NCI-H2171 treated with DMSO at 0.1 percent for 48 hours (cell line): ENCODE data around the gene PLEKHN1.

Experiments used
- DNase-seq: peaks from one replicate; lab custom pipeline; 2025; lab: John Stamatoyannopoulos, UW

PLEKHN1 gene

DNA sequence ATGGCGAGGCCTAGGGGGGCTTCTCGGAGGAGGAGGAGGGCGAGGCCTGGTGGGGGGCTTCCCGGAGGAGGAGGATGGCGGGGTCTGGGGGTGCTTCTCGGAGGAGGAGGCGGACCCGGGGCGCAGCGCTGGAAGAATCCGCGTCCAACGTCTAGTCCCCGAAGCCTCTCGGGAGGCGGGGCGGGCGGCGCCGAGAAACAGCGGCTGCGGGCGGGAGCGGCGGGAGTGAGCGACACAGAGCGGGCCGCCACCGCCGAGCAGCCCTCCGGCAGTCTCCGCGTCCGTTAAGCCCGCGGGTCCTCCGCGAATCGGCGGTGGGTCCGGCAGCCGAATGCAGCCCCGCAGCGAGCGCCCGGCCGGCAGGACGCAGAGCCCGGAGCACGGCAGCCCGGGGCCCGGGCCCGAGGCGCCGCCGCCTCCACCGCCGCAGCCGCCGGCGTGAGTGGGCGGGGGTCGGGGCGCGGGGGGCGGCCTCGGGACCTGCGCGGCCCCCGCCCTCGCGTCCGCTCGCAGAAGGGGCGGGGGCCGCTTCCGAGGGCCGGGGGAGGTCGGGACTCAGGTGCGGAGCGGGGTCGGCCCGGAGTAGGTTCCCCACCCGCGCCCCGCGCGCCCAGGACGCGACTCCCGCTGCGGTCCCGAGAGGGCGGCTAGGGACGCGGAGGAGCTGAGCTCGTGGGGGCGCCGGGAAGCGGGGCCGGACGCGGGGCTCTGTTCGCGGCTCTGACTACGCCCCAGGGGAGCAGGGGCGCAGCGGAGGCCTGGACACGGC, 5.7 kb upstream of the PLEKHN1 start, which contains the start of gene KLHL17:
Gene KLHL17, plus strand, starts transcription at position 222 of the 769 bp plus-strand sequence. Its CDS starts 110 bp downstream, at position 332.
- peak; percentile 64 for DNase-seq

DNA sequence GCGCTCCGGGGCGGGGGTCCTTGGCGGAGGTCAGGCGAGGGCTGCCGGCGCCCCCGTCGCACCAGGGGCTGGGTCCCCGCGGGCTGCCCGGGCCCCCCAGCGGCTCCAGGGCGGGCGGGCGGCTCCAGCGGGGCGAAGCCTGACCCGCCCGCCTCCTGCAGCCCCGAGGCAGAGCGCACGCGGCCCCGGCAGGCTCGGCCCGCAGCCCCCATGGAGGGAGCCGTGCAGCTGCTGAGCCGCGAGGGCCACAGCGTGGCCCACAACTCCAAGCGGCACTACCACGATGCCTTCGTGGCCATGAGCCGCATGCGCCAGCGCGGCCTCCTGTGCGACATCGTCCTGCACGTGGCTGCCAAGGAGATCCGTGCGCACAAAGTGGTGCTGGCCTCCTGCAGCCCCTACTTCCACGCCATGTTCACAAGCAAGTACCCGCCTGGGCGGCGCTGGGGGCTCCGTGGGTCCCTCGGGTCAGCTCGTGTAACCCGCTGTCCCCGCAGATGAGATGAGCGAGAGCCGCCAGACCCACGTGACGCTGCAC, 5.1 kb upstream of the PLEKHN1 start:
- no peak for DNase-seq

DNA sequence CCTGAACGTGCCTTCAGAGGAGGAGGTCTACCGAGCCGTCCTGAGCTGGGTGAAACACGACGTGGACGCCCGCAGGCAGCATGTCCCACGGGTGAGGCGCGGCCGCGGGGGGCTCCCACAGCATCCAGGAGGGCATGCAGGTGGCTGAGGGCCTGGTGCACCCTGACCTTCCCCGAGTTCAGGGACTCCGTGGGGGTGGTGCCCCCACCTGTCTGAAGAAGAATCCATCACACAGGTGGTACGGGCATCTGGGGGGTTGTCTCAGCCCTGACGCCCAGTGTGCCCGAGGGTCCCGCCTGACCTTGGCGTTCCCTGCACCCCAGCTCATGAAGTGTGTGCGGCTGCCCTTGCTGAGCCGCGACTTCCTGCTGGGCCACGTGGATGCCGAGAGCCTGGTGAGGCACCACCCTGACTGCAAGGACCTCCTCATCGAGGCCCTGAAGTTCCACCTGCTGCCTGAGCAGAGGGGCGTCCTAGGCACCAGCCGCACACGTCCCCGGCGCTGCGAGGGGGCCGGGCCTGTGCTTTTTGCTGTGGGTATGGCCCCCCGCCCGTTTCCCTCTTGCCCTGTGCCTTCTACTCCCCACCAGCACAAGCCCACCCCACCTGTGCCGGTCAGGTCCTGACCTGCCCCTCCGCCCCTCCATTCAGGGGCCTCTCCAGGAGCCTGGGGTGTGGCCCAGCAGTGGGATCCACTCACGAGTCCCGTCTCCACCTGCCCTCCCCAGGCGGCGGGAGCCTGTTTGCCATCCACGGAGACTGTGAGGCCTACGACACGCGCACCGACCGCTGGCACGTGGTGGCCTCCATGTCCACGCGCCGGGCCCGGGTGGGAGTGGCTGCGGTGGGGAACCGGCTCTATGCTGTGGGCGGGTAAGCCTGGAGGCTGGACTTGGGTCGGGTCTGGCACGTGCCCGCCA, 3.6 kb upstream of the PLEKHN1 start:
- no peak for DNase-seq

DNA sequence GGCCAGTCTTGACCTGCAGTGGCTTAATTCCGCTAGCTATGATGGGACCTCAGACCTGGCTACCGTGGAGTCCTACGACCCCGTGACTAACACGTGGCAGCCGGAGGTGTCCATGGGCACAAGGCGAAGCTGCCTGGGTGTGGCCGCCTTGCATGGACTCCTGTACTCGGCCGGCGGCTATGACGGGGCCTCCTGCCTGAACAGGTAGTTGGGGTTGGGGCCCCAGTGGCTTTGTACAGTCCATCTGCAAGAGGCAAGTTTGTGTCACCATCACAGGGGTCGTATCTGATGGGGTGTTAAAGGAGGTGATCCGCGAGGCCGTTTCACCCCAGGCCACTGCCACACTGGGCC, 3.0 kb upstream of the PLEKHN1 start:
- no peak for DNase-seq

DNA sequence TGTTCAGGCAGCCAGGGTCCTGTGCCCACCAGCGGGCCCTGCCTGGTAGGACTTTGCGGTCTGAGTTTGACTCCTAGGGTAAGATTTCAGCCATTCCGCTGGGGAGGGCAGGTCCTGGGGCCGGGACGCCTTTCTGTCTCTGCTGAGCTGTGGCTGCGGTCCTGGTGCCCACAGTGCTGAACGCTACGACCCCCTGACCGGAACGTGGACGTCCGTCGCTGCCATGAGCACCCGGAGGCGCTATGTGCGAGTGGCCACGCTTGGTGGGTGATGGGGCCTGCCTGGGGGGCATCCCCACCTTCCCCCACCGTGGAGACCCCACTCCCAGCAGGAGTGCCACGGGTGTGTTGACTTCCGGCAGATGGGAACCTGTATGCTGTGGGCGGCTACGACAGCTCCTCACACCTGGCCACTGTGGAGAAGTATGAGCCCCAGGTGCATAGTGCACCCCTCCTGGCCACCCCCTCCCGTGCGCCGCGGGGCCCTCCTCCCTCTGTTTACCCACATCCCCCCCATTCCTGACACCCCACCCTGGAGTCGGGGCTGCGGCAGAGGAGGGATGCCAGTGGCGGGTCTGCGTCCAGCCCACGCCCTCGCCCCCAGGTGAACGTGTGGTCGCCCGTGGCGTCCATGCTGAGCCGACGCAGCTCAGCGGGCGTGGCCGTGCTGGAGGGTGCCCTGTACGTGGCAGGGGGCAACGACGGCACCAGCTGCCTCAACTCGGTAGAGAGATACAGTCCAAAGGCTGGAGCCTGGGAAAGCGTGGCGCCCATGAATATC, 2.3 kb upstream of the PLEKHN1 start:
- DNase-seq, result no peak

DNA sequence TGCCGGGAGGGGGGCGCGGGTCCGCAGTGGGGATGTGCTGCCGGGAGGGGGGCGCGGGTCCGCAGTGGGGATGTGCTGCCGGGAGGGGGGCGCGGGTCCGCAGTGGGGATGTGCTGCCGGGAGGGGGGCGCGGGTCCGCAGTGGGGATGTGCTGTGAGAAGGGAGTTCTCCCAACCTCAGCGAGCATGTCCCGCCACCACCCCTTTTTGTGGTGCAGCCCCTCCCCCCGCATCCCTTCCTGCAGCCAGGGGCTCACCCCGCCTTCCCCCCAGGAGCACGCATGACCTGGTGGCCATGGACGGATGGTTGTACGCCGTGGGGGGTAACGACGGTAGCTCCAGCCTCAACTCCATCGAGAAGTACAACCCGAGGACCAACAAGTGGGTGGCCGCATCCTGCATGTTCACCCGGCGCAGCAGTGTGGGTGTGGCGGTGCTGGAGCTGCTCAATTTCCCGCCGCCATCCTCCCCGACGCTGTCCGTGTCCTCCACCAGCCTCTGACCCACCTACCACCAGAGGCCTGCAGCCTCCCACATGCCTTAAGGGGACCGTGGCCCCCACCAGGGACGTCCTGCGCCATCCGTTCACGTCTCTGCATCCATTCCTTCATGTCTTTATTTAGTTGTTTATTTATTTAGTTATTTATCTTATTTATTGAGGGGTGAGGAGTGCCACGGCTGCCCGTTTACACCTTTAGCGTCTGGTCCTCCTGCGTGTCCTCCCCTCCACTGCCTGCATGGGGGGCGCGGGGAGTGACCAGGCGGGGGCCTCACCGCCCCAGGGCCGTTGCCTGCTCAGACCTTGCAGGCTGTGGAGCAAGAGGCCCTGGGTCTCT, 1.4 kb upstream of the PLEKHN1 start:
- no peak for DNase-seq

DNA sequence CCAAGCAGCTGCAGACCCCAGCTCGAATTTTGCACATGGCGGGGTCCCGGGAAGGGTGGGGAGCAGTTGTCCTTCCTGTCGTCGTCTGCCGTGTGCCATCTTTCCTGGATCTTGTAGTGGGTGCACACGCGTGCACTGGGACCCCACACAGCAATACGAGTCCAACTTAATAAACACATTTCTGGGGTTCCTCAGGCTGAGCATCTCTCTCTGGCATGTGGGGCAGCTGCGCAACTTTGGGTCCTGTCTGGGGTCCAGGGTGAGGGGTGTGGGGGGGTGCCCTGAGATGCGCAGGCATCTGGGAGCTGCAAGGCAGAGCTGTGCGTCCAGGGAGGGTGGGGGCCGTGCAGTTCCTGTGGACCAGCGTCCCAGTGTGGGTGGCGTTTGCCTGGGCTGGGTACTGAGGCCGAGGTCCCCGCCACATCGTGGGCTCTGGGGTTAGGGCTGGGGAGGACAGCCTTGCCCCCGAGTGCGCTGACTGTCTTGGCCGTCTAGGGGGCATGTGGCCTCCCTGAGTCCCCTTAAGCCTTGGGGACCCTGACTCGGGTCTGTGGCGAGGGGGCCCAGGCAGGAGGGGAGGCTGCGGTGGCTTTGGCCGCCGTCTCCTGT, 652 bp upstream of the PLEKHN1 start:
- no peak for DNase-seq

DNA sequence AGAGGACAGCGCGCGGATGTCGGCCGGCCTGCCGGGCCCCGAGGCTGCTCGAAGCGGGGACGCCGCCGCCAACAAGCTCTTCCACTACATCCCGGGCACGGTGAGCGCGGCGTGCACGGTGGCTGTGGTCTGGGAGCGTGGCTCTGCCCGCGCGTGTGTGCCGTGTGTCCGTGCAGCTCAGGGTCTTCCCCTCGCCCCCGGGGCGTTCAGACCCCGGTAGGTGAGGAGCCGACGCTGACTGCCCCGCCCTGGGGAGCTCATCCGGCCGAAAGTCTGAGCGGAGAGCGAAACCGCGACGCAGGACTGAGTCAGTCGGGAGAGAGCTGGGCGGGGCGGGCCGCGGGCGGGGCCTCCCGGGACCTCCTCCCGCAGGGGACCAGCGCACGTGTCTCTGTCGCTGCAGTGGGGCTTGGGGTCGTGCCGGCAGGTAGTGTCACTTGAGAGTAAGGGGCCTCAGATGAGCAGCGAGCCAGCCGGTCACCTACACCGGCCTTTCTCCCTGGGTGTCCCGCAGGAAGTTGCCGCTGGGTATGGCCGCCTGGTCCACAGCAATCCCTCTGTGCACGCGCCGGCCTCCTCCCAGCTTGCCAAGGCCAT, 520 bp downstream of the PLEKHN1 start:
- DNase-seq, result no peak

DNA sequence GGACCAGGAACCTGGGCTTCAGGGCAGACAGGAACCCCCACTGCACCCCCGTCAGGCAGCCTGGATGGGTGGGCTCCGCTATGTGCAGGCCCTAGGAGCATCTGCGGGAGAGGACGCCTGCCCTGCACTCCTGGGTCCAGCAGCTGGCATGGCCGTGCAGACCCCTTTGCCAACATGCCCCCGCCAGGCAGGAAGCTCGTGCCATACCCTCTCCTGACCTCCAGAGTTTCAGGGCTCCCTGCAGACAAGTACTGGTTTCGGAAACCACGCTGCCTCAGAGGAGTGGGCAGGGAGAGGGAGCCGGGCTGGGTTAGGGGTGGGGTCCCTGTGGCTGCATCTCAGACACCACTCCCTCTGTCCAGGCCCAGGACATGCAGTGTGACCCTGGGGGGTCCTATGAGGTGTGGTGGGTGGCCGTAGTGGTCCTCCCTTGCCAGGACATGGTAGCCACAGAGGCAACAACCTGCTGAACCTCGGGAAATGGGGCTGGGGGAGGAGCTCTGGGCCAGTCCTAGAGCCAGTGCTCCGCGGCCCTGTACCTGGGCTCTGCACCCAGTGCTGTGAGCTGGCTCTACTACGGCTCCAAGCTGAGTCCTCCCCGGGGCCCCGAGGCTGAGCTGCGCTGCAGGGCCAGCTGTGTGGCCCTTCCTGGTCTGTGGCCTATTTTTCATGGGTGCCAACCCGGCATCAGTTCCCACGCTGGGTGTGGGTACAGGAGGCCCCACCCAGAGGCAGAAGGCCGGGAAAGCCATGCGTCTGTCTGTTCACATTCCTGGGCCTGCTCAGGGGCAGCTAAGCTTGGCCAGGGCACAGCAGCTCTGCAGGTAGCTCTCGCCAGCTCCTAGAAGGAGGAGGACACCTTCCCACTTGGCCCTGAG, 1.4 kb downstream of the PLEKHN1 start:
- DNase-seq, result no peak

DNA sequence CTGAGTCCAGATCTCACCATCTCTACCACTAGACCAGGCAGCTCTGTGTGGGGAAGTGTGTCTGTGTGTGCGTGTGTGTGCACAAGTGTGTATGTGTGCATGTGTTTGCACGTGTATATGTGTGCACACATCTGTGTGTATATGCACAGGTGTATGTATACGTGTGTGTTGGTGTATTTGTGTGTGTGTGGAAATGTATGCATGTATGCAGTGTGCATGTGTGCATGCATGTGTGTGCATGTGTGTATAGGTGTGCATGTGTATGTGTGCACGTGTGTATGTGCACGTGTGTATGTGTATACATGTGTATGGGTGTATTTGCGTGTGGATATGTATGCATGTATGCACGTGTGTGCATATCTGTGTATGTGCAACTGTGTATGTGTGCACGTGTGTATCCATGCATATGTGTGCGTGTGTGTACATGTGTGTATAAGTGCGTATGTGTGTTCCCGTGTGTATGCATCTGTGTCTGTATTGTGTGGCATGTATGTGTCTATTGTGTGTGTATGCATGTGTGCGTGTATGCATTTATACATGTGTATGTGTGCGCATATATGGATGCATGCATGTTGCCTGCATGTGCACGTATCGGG, 3.1 kb downstream of the PLEKHN1 start:
- no peak for DNase-seq

DNA sequence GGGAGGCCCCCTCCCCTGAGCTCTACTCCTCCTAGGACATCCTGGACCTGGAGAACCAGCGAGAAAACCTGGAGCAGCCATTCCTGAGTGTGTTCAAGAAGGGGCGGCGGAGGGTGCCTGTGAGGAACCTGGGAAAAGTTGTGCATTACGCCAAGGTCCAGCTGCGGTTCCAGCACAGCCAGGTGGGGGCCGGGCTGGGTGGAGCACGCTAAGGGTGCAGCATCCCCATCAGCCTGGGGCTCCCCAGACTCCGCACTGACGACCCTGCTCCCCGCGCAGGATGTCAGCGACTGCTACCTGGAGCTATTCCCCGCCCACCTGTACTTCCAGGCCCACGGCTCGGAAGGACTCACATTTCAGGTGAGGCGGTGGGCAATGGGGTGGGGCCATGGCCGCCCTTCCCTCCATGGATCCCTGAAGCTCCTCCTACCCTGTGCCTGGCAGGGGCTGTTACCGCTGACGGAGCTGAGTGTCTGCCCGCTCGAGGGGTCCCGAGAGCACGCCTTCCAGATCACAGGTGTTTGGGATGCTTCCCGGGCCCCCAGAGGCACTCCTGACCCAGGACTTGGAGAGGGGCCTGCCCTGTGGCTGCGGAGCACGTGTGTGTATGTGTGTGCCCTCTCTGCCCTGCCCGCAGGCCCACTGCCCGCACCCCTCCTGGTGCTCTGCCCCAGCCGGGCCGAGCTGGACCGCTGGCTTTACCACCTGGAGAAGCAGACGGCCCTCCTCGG, 4.1 kb downstream of the PLEKHN1 start:
- peak; percentile 21 for DNase-seq

DNA sequence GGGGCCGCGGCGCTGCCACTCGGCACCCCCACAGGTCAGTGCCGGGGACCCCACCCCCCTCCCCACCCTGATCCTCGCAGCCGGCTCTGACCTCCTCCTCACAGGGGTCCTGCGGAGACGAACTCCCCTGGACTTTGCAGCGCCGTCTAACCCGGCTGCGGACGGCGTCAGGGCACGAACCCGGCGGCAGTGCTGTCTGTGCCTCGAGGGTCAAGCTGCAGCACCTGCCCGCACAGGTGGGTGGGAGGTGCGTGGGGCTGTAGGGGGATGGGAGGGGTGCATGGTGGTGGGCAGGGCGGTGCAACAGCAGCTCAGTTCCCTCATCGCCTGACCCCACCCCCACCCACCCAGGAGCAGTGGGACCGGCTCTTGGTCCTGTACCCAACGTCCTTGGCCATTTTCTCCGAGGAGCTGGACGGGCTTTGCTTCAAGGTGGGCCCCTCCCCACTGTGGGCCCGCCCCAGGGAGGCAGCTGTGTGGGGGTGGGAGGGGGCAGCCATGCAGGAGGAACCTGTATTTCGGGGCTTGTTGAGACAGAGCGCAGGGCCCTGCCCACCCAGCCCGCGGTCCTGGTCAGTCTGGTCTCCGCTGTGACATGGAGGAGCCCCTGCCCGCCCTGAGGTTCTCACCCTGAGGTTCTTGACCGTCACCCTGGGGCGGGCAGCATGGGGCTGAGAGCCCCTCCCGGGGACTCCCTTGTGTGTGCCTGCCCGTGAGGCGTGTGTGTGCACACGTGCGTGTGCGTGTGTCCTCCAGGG, 4.9 kb downstream of the PLEKHN1 start:
- no peak for DNase-seq

DNA sequence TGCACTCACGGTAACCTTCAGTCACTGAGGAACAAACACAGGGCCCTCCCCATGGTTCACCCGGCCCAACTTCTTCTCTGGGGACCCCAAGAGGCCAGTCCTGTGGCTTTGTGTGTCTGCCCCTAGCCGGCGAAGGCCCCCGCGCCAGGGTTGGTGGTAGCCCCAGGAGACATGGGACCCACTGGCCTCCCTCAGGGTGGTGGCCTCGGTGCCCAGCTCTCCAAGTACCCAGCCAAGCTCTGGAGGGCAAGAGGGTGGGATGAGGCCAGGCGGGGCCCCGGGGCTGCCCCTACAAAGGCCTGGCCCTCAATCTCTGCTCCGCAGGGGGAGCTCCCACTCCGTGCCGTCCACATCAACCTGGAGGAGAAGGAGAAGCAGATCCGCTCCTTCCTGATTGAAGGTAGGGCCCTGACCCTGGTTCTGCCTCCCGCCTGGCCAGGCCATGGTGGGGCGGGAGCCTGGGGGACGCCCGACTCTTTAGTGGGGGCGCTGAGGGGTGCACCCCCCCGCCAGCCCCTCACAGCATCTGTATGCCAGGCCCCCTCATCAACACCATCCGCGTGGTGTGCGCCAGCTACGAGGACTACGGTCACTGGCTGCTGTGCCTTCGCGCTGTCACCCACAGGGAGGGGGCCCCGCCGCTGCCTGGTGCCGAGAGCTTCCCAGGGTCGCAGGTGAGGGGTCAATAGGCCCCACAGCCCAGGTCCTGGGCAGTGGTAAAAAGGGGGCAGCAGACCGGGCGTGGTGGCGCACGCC, 5.6 kb downstream of the PLEKHN1 start:
- DNase-seq, result no peak

DNA sequence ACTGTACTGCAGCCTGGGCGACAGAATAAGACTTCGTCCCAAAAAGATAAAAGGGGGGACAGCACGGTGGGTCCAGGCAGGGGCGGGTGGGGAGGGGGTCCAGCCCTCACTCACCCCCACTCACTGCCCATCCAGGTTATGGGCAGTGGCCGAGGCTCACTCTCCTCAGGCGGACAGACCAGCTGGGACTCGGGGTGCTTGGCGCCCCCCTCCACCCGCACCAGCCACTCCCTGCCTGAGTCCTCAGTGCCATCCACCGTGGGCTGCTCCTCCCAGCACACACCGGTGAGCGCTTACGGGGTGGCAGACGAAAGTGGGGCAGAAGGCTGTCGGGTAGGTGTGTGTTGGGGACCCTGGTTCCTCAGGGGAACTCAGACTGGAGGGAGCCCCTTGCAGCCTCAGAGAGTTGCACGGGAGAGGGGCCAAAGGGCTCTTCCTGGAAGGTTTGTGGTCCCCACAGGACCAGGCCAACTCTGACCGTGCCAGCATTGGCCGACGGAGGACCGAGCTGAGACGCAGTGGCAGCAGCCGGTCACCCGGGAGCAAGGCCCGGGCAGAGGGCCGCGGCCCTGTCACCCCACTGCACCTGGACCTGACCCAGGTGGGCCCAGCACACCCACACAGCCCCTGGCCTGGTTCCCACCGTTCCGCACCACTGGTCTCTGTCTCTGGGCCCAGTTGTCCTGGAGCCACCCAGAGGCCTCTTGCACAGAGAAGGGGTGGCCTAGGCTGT, 6.6 kb downstream of the PLEKHN1 start:
- DNase-seq, result no peak

DNA sequence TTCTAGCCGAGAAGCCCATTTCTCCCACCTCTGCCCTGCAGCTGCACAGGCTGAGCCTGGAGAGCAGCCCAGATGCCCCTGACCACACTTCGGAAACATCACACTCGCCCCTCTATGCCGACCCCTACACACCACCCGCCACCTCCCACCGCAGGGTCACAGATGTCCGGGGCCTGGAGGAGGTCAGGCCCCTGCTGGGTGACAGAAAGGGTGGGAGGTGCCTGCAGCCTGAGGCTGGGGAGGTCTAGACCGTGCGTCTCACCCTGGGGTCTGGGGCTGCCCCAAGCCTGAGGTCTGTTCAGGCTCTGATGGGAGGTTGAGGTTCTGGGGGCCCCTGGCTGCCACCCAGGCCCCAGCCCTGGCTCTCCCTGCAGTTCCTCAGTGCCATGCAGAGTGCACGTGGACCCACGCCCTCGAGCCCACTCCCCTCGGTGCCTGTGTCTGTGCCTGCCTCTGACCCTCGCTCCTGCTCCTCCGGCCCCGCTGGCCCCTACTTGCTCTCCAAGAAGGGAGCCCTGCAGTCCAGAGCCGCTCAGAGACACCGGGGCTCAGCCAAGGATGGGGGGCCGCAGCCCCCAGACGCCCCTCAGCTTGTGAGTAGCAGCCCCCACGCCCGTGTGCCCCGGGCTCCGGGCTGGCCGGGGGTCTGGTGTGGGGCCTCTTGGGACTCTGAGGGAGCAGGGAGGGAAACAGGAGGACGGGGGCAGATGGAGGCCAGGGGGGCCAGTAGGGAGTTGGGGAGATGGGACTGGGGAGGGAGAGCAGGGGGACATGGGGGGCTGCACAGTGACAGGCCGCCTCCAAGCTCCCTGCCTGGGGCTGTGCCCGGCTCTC, 7.4 kb downstream of the PLEKHN1 start:
- DNase-seq, result no peak
